Stimulated activated CD4-positive, alpha-beta T cell treated with anti-CD3 and anti-CD28 coated beads, Interleukin-12 subunit alpha, Interleukin-12 subunit beta, amount 100 ng/mL, for 48 hours (primary cell): ENCODE results near the gene TMEM145.

Experiments
- DNase-seq, 3 donors: peaks; one replicate each; pipeline ENCODE4 v3.0.0-alpha.2; 2020; ENCODE audit warnings: low read depth in 2 of 3, low spot score in 1 of 3

TMEM145 gene

DNA sequence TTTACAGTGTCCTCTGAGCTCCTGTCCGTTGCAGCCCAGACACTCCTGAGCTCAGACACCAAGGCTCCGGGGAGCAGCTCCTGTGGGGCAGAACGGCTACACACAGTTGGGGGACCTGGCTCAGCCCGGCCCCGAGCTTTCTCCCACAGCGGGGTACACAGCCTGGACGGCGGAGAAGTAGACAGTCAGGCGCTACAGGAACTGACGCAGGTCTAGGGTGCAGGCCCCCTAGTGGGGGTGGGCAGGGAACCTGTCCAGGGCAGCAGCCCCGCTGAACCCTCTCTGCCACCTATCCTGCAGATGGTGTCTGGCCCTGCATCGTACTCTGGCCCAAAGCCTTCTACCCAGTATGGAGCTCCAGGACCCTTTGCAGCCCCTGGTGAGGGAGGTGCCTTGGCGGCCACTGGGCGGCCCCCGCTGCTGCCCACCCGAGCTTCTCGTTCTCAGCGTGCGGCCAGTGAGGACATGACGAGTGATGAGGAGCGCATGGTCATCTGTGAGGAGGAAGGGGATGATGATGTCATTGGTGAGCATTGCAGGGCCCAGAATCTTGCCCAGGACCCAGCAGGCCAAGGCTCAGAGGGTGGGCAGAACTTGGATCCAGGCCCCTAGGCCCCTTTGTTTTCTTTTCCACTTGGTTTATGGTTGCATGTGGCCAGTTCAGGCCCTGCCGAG lies 24.1 kb upstream of the TMEM145 start:
- no peak for DNase-seq

DNA sequence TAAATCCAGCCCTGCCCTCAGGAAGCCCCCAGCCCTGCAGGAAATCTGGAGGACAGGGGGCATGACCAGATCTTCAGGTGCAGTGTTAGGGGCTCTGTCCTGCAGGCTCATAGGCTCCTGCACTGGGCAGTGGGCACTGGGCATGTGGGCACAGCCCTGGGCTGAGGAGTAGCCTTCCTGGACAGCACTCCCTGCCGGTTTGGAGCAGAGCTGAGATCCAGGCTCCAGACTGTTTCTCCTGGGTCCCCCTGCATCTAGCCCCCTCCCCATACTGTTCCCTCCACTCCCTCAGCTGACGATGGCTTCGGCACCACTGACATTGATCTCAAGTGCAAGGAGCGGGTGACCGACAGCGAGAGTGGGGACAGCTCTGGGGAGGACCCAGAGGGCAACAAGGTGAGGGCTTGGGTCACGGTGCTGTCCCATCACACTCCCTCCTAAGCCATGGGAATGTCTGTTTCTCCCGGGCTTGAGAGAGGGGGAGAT lies 23.5 kb upstream of the TMEM145 start:
- no peak for DNase-seq

DNA sequence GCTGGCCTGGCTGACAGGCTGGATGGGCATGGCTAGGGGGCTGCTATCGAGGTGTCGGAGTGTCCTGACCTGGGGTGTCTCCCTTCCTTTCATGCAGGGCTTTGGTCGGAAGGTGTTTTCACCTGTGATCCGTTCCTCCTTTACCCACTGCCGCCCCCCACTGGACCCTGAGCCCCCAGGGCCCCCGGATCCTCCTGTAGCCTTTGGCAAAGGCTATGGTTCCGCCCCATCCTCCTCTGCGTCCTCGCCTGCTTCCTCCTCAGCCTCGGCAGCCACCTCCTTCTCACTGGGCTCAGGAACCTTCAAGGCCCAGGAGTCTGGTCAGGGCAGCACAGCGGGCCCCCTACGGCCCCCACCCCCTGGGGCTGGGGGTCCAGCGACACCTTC lies 23.0 kb upstream of the TMEM145 start:
- no peak for DNase-seq

DNA sequence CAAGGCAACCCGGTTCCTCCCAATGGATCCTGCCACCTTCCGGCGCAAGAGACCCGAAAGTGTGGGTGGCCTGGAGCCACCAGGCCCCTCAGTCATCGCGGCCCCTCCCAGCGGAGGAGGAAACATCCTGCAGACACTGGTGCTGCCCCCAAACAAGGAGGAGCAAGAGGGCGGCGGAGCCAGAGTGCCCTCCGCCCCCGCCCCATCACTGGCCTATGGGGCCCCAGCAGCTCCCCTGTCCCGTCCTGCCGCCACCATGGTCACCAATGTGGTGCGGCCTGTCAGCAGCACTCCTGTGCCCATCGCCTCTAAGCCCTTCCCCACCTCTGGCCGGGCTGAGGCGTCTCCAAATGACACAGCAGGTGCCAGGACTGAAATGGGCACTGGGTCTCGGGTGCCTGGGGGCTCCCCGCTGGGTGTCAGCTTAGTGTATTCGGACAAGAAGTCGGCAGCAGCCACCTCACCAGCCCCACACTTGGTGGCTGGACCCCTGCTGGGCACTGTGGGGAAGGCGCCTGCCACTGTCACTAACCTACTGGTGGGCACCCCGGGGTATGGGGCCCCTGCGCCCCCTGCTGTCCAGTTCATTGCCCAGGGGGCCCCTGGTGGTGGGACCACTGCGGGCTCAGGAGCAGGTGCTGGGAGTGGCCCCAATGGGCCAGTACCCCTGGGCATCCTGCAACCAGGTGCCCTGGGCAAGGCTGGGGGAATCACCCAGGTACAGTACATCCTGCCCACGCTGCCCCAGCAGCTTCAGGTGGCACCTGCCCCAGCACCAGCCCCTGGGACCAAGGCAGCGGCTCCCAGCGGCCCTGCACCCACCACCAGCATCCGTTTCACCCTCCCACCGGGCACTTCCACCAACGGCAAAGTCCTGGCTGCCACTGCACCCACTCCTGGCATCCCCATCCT lies 22.3 kb upstream of the TMEM145 start:
- DNase-seq: no peak

DNA sequence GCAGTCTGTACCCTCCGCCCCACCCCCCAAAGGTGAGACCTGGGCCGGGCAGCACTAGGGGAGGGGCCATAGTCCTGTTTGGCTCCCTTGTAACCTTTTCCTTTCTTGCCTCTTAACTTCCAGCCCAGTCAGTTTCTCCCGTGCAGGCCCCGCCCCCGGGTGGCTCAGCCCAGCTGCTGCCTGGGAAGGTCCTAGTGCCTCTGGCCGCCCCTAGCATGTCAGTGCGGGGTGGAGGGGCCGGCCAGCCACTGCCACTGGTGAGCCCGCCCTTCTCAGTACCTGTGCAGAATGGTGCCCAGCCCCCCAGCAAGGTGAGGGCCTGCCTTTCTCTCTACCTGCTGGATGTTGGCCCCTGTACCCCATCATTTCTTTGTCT lies 21.7 kb upstream of the TMEM145 start:
- no peak for DNase-seq

DNA sequence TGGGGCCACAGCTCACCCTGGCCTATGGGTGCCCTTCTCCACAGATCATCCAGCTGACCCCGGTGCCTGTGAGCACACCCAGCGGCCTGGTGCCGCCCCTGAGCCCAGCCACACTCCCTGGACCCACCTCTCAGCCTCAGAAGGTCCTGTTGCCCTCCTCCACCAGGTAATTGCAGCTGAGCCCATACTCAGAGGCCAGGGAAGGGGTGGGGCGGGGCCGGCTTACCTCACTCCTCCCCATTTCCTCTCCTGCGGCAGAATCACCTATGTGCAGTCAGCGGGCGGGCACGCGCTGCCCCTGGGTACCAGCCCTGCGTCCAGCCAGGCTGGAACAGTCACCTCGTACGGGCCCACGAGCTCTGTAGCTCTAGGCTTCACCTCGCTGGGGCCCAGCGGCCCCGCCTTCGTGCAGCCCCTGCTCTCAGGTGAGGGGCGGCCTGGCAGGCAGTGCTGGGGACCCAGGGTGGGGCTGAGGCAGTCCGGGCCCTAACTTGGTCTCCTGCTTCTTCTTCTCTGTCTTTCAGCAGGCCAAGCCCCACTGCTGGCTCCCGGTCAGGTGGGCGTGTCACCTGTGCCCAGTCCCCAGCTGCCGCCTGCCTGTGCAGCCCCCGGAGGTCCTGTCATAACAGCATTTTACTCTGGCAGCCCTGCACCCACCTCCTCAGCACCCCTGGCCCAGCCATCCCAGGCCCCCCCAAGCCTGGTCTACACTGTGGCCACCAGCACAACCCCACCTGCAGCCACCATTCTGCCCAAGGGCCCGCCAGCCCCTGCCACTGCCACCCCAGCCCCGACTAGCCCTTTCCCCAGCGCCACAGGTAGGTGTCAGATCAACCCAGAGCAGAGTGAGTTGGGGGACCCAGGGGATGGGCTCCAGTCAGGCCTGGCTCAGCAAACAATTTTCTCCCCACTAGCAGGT lies 20.8 kb upstream of the TMEM145 start:
- DNase-seq: no peak

DNA sequence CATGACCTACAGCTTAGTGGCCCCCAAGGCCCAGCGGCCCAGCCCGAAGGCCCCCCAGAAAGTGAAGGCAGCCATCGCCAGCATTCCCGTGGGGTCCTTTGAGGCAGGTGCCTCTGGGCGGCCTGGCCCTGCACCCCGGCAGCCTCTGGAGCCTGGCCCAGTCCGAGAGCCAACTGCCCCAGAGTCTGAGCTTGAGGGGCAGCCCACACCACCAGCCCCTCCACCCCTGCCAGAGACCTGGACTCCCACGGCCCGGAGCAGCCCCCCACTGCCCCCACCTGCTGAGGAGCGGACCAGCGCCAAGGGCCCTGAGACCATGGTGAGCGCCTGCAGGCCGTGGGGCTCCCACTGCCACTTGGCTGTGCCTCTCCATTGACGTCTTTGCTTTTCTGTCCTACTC lies 20.1 kb upstream of the TMEM145 start:
- no peak for DNase-seq

DNA sequence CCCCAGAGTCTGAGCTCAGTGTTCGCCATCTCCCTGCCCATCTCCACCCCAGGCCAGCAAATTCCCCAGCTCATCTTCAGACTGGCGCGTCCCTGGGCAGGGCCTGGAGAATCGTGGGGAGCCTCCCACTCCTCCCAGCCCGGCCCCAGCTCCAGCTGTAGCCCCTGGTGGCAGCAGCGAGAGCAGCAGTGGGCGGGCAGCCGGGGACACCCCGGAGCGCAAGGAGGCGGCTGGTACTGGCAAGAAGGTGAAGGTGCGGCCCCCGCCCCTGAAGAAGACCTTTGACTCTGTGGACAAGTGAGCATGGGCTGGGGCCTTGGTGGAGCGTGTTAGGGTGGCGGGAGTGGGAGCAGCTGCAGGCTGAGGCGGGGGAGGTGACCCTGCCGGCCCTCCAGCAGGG lies 19.6 kb upstream of the TMEM145 start:
- no peak for DNase-seq

DNA sequence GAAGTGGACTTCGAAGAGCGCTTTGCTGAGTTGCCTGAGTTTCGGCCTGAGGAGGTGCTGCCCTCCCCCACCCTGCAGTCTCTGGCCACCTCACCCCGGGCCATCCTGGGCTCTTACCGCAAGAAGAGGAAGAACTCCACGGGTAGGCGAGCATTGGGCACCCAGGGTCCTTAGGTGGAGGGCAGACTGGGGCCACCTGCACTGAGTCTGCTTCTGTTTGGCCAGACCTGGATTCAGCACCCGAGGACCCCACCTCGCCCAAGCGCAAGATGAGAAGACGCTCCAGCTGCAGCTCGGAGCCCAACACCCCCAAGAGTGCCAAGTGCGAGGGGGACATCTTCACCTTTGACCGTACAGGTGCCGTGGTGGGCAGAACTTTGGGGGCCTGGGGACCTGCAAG lies 19.2 kb upstream of the TMEM145 start:
- DNase-seq: no peak

DNA sequence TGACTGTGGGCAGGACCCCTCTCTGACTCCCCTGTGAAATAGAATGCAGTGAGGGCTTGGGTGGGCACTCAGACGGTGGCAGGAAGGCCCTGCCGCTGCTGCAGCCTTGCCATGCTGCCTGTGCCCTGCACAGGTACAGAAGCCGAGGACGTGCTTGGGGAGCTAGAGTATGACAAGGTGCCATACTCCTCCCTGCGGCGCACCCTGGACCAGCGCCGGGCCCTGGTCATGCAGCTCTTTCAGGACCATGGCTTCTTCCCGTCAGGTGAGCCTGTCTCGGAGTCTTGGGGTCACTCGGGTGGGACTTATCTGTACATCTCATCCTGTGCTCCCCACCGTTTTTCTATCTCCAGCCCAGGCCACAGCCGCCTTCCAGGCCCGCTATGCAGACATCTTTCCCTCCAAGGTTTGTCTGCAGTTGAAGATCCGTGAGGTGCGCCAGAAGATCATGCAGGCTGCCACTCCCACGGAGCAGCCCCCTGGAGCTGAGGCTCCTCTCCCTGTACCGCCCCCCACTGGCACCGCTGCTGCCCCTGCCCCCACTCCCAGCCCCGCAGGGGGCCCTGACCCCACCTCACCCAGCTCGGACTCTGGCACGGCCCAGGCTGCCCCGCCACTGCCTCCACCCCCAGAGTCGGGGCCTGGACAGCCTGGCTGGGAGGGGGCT lies 18.5 kb upstream of the TMEM145 start:
- no peak for DNase-seq

DNA sequence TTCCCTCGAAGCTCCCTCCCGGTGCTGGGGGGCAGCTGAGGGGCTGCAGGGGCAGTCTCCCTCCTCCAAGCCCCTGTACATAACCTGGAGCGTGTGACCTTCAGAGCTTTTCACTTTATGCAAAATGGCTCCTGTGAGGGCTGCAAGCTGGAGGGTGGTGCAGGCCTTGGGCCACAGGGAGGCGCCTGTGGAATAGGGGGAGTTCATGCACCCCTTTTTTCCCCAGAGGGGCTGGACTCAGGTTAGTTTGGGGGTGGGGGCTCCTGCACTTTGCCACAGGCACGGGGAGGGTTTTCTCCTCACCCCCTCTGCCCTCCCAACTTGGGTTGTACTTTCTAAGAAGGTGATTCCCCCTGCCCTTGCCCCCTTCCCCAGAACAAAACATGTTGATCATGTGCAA lies 17.8 kb upstream of the TMEM145 start:
- no peak for DNase-seq

DNA sequence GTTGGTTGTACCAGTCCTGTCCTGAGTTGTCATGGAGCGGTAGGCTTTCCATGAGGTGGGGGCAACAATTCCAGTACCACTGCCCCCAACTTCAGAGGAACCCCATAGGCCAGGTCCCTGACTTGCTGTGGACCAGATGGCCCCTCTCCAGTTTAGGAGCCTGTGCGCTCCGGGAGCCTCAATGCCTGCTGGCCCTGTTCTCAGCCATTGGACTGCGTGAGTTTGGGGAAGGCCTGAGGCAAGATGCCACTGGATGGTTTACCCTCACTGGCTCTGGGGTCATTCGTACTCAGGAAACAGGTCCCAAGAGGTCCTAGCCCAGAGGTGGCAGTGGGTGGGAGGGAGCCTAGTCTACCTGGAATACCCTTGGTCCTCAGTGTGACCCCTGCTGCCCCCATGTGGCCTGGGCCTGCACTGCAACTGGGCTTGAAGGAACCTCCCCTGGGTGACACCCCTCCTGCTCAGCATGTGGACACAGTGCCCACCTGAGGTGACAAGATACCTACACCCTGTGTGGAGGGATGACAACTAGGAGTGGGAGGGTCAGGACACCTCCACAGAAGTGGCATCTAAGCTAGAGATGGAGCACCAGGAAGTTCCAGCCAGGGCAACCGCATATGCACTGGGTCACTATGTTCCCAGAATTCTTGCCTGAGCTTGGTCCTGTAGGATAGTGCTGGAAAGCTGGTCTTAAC lies 17.1 kb upstream of the TMEM145 start:
- DNase-seq: peak; percentile 81 to 97 (median 83)

DNA sequence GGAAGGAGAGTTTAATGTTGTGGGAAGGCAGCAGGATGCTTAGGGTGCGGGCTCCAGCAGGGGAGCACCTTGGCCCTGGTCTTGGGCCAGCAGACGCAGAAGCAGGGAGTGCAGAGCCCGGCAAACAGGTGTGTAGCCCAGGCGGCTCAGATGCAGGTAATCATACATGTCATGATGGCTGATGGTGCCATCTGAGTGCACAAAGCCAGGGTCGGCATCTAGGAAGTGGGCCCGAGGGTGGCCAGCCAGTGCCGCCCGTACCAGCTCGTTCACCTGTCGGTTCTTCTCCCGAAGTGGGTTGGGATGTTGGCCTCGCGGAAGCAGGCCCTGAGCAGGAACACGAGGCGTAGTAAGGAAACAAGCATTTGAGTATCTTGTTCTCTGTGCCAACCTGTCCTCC lies 16.1 kb upstream of the TMEM145 start:
- no peak for DNase-seq

DNA sequence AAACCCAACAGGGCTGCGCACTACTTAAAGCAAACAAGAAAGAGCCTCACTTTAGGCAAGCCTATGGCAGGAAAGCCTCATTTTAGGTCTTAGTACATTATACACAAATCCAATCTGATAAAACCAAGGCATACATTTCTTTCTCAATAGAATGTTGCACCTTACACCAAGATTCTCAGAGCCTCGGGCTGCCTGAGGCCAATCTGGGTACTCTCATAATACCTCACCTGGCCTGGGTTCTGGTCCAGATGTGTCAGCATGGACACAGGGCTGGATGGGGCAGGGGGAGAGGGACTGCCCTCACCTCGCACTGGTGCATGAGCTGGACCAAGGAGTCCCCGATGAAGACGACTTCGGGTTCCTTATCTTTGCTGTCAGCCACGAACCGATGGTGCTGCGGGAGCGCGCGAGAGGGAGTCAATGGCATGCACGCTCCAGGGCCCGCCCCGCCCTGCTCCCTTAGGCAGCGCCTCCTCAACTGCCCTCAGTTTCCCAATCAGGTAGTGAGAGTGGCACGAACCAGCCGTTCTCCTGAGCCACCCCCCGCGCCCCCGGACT lies 11.4 kb upstream of the TMEM145 start, which contains the start of gene PRR19:
PRR19 (plus strand) TSS at position 487 of the 558 bp plus-strand sequence. CDS start 7,453 bp downstream, outside the sequence.
- no peak for DNase-seq

DNA sequence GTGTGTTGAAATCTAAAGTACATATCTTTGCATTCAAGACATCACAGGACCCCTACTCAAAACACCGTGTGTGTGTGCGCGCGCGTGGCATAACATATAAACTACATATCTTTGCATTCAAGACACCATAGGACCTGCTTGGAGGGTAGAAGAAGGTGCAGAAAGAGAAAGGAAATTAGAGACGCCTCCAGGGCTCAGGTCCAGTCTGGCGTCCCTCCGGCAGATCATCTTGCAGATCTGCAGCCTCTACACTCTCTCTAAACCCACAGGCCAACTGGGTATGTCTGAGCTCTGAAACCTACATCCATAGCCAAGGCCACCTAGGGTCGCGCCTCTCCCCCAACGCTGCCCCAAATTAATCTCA lies 10.0 kb upstream of the TMEM145 start:
- DNase-seq: no peak

DNA sequence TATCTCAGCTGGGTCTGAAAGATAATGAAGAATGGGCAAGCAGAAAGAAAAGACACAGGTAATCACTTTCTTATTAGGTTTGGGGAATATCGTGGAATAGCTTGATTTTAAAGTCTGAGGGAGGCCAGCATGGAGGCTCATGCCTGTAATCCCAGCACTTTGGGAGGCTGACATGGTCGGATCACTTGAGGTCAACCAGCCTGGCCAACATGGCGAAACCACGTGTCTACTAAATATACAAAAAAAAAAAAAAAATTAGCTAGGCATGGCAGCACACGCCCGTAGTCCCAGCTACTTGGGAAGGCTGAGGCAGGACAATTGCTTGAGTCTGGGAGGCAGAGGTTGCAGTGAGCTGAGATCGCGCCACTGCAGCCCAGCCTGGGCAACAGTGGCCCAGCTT lies 9.2 kb upstream of the TMEM145 start:
- no peak for DNase-seq

DNA sequence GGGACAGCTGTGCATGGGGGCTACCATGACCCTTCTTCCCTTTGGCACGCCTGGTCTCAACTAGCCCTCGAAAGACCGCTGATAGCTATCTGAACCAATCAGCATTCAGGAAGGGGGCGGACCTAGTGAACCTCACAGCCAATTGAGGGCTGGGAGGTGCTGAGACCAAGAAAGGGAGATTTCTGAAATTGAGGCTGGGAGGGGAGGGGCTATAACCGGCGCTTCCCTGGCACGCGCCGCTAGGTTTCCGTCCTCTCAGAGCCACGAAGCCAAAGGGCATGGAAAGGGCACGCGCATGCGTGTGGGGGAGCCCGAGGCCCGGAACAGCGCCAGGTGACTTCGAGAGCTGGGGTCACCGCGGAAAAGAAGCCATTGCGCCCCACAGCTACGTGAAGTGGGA lies 6.5 kb upstream of the TMEM145 start:
- no peak for DNase-seq

DNA sequence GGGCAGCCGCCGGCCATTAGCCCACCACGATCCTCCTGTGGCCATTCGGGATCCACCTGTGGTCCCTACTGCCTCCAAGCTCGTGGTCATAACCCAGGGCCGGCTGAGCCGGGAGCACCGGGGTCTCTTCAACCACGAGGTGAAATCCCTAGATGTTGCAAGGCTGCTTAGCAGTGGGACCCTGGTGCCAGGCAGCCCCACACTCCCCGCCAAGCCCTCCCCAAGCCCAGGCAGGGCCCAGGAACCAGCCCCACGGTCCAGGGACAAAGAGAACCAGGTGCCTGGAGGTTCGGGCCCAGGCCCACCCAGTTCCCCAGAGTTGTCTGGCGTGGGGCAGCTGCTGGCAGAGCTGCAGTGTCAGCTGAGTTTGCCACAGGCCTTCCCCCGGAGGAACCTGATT lies 3.4 kb upstream of the TMEM145 start:
- no peak for DNase-seq

DNA sequence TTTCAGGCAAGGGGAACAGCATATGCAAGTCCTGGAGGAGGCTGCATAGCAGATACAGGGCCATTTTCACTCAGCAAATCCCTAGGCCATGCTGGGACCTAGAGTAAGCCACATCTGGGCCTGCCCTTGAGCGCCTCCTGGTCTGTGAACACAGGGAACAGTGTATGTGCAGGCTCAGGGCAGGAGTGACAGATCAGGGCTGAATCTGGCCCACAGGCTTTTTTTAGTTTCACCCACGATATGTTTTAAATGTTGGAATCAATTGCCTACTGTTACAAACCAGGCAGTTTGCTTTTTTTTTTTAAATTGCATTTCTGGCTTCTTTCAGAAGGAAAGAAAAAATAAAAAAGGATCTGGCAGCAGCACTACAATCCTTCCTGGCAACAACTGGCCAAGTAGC lies 1.5 kb upstream of the TMEM145 start:
- DNase-seq: no peak

DNA sequence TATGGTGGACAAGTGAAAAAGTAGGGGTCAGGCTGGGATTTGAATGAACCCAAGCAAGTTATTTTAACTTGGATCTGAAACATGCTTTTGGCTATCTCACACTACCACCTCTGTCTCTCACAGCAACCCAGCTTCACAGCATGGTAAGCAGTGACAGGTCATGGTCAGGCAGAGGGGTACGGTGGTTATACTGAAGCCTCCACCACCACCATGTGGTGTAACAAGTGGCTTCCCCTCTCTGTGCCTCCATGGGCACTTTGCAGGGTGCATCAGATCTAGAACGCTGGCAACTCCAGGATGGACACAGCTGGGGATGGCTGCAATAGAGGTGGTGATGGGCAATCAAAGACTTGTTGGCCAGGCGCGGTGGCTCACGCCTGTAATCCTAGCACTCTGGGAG lies 739 bp upstream of the TMEM145 start:
- DNase-seq: no peak
